ENCODE measurements around the gene DOCK3.

DNA sequence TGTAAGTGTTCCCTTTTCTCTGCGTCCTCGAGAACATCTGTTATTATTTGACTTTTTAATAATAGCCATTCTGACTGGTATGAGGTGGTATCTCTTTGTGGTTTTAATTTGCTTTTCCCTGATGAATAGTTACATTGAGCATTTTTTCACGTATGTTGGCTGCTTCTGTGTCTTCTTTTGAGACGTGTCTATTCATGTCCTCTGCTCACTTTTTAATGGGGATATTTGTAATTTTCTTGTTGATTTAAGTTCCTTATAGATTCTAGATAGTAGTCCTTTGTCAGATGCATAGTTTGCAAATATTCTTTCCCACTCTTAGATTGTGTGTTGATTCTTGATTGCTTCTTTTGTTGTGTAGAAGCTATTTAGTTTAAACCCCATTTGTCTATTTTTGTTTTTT lies 179.2 kb downstream of the DOCK3 start:
- no peak for TF ChIP-seq EZH2 (IDR thresholded peaks at IDR 0.05)
- no peak for TF ChIP-seq POLR2AphosphoS5 (IDR thresholded peaks at IDR 0.05; ENCODE audit: borderline replicate concordance, low read depth, low read length)
